ENCODE measurements around the gene EXOC2. TPM values are rescaled to one million over a fixed set of nuclear protein-coding genes. Genes with fewer than 3 reads are reported as not detected.

The EXOC2 gene
- total and polyA plus RNA-seq, 10 of the 15 experiments (the other 5 are each of a cell fraction or from before 2014, with no cell fraction given), result 8.7 to 32.8 (median 20.7) TPM

- DNase-seq (ENCODE audit: low read depth, low spot score), result no peak
- Histone ChIP-seq H3K27me3 (replicated peaks in 1 of 2; ENCODE audit: control insufficient read depth in 2 of 2, insufficient read depth in 2 of 2, low read length in 1 of 2) (no peaks in the 10 kb centered on the region), H3K27ac (ENCODE audit: control insufficient read depth, insufficient read depth) (no peak overlapping the region), H3K9me3 (replicated peaks; ENCODE audit: control insufficient read depth, insufficient read depth, low read length) (no peaks in the 10 kb centered on the region), H3K4me1 (ENCODE audit: control insufficient read depth, insufficient read depth, low read length) (no peaks in the 10 kb centered on the region), H3K36me3 (ENCODE audit: control insufficient read depth in 2 of 2, insufficient read depth in 2 of 2, low read length in 1 of 2) (no peaks in the 10 kb centered on the region), H4K20me1 (ENCODE audit: control insufficient read depth, insufficient read depth) (no peaks in the 10 kb centered on the region), H3K4me3 (no peak overlapping the region), H3K79me2 (ENCODE audit: control insufficient read depth, insufficient read depth, low read length) (no peaks in the 10 kb centered on the region), H3K4me2 (ENCODE audit: control insufficient read depth, insufficient read depth) (no peak overlapping the region), H2AFZ (ENCODE audit: control insufficient read depth, low read depth, low read length) (no peak overlapping the region), H3K9ac (ENCODE audit: control insufficient read depth, insufficient read depth, low read length) (no peak overlapping the region)
- SMC1A ChIA-PET (ENCODE audit: uncharacterized antibody, unreplicated experiment), result interaction anchor here (0.6 to 2.8 kb wide), 7 partner anchors 10 to 357 kb away, joined by 3 to 7 read pairs (median 4); no protein-coding TSS in a partner anchor
- CTCF ChIA-PET, result interaction anchor here (0.8 to 1.3 kb wide), 5 partner anchors 9 to 502 kb away, joined by 3 to 4 read pairs (median 3); no protein-coding TSS in a partner anchor
- POLR2A ChIA-PET, result interaction anchor here (0.7 kb wide), 1 partner anchor 9 kb away, joined by 5 read pairs; no protein-coding TSS in a partner anchor
- no peak for ATAC-seq
- no TSS peak for BruUV-seq (replicated peaks)
- in situ Hi-C loops (cut with MboI), result no loop called here
- WGBS (ENCODE audit: insufficient coverage, insufficient replicate concordance, low lambda C conversion rate, missing lambda C conversion rate), result 87% methylated on average over 4 of the region's 4 CpGs
- no peak for FAIRE-seq
- RAD21 ChIA-PET (ENCODE audit: unreplicated experiment), result no interaction called here
- intact Hi-C loops (cut with micrococcal nuclease; ENCODE audit: unreplicated experiment), result no loop called here
- TF ChIP-seq SPI1 (IDR thresholded peaks at IDR 0.05; ENCODE audit: borderline replicate concordance, insufficient read depth, low read depth, low read length) (no peak), PAX5 (IDR thresholded peaks at IDR 0.05; ENCODE audit: borderline replicate concordance, low read depth, low read length) (no peak), KAT2A (conservative IDR thresholded peaks at IDR 0.05; ENCODE audit: control insufficient read depth, low read depth, low read length) (no peak), BCLAF1 (IDR thresholded peaks at IDR 0.05) (no peak), FOXM1 (IDR thresholded peaks at IDR 0.05; ENCODE audit: low read depth, low read length) (no peak), MLLT1 (IDR thresholded peaks at IDR 0.05) (no peak), BCL11A (IDR thresholded peaks at IDR 0.05; ENCODE audit: low read depth, low read length) (no peak), SP1 (IDR thresholded peaks at IDR 0.05; ENCODE audit: low read depth, low read length) (no peak), ATF7 (IDR thresholded peaks at IDR 0.05; ENCODE audit: low read depth) (no peak)
- TF ChIP-seq, protein P1, sequence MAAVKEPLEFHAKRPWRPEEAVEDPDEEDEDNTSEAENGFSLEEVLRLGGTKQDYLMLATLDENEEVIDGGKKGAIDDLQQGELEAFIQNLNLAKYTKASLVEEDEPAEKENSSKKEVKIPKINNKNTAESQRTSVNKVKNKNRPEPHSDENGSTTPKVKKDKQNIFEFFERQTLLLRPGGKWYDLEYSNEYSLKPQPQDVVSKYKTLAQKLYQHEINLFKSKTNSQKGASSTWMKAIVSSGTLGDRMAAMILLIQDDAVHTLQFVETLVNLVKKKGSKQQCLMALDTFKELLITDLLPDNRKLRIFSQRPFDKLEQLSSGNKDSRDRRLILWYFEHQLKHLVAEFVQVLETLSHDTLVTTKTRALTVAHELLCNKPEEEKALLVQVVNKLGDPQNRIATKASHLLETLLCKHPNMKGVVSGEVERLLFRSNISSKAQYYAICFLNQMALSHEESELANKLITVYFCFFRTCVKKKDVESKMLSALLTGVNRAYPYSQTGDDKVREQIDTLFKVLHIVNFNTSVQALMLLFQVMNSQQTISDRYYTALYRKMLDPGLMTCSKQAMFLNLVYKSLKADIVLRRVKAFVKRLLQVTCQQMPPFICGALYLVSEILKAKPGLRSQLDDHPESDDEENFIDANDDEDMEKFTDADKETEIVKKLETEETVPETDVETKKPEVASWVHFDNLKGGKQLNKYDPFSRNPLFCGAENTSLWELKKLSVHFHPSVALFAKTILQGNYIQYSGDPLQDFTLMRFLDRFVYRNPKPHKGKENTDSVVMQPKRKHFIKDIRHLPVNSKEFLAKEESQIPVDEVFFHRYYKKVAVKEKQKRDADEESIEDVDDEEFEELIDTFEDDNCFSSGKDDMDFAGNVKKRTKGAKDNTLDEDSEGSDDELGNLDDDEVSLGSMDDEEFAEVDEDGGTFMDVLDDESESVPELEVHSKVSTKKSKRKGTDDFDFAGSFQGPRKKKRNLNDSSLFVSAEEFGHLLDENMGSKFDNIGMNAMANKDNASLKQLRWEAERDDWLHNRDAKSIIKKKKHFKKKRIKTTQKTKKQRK (IDR thresholded peaks at IDR 0.05; ENCODE audit: low read depth, low read length), result no peak
- TF ChIP-seq, protein P2, sequence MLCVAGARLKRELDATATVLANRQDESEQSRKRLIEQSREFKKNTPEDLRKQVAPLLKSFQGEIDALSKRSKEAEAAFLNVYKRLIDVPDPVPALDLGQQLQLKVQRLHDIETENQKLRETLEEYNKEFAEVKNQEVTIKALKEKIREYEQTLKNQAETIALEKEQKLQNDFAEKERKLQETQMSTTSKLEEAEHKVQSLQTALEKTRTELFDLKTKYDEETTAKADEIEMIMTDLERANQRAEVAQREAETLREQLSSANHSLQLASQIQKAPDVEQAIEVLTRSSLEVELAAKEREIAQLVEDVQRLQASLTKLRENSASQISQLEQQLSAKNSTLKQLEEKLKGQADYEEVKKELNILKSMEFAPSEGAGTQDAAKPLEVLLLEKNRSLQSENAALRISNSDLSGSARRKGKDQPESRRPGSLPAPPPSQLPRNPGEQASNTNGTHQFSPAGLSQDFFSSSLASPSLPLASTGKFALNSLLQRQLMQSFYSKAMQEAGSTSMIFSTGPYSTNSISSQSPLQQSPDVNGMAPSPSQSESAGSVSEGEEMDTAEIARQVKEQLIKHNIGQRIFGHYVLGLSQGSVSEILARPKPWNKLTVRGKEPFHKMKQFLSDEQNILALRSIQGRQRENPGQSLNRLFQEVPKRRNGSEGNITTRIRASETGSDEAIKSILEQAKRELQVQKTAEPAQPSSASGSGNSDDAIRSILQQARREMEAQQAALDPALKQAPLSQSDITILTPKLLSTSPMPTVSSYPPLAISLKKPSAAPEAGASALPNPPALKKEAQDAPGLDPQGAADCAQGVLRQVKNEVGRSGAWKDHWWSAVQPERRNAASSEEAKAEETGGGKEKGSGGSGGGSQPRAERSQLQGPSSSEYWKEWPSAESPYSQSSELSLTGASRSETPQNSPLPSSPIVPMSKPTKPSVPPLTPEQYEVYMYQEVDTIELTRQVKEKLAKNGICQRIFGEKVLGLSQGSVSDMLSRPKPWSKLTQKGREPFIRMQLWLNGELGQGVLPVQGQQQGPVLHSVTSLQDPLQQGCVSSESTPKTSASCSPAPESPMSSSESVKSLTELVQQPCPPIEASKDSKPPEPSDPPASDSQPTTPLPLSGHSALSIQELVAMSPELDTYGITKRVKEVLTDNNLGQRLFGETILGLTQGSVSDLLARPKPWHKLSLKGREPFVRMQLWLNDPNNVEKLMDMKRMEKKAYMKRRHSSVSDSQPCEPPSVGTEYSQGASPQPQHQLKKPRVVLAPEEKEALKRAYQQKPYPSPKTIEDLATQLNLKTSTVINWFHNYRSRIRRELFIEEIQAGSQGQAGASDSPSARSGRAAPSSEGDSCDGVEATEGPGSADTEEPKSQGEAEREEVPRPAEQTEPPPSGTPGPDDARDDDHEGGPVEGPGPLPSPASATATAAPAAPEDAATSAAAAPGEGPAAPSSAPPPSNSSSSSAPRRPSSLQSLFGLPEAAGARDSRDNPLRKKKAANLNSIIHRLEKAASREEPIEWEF (IDR thresholded peaks at IDR 0.05; ENCODE audit: insufficient replicate concordance, low read depth, low read length), result no peak
Observed at GRCh38 chr6:650098-650497, 42.8 kb downstream of the EXOC2 start.
